Glutamatergic neuron (in vitro differentiated cells): ENCODE measurements around the gene EHD2. TPM values are rescaled to one million over a fixed set of nuclear protein-coding genes. Genes with fewer than 3 reads are reported as not detected.

Experiments used
- DNase-seq: peaks from one replicate; pipeline ENCODE4 v3.0.0; 2022
- H3K27ac Mint-ChIP-seq: one replicate; pipeline ENCODE4 v1.8.0; 2020; ENCODE audit warnings: mild to moderate bottlenecking, mixed read lengths, inconsistent platforms; ENCODE audit not compliant: unreplicated experiment
- H3K27me3 Mint-ChIP-seq: one replicate; pipeline ENCODE4 v1.8.0; 2020; ENCODE audit warnings: mild to moderate bottlenecking, moderate library complexity, mixed read lengths, inconsistent platforms; ENCODE audit not compliant: unreplicated experiment
- H3K36me3 Mint-ChIP-seq: one replicate; pipeline ENCODE4 v1.8.0; 2020; ENCODE audit warnings: mild to moderate bottlenecking, mixed read lengths, inconsistent platforms; ENCODE audit not compliant: unreplicated experiment
- H3K4me1 Mint-ChIP-seq: one replicate; pipeline ENCODE4 v1.8.0; 2020; ENCODE audit warnings: mild to moderate bottlenecking, low read depth, mixed read lengths, inconsistent platforms; ENCODE audit not compliant: unreplicated experiment
- H3K4me3 Mint-ChIP-seq: one replicate; pipeline ENCODE4 v1.8.0; 2020; ENCODE audit warnings: mild to moderate bottlenecking, mixed read lengths, inconsistent platforms; ENCODE audit not compliant: unreplicated experiment
- H3K9me3 Mint-ChIP-seq: one replicate; pipeline ENCODE4 v1.8.0; 2020; ENCODE audit warnings: mild to moderate bottlenecking, moderate library complexity, mixed read lengths, inconsistent platforms; ENCODE audit not compliant: unreplicated experiment
- CTCF ChIP-seq: fragments of 200-600 bp; sonication (generic); IDR thresholded peaks from one replicate; pipeline ENCODE4 v1.5.0; 2021; ENCODE audit not compliant: partially characterized antibody, unreplicated experiment
- total RNA-seq: library from RNA; stranded (reverse); fragmentation: NEBNext Ultra II Directional; extraction: Animal tissue kit (Norgen Biotek cat#: 25700); gene quantifications from one replicate; pipeline ENCODE4 v1.2.1, GENCODE V29; 2021; ENCODE audit not compliant: unreplicated experiment

Gene EHD2
- total RNA-seq, 1 donor from 2014 or later = 7.6 TPM

- H3K4me1 Mint-ChIP-seq = peaks cover 10% of the 10 kb centered on the region
- DNase-seq = no peak
- H3K27me3 Mint-ChIP-seq = peaks cover 1% of the 10 kb centered on the region
- TF ChIP-seq CTCF = no peak
- H3K9me3 Mint-ChIP-seq = peaks cover 3% of the 10 kb centered on the region
- H3K36me3 Mint-ChIP-seq = no peaks in the 10 kb centered on the region
- H3K27ac Mint-ChIP-seq = peak overlapping the region; percentile 55
- no peak overlapping the region for H3K4me3 Mint-ChIP-seq
Observed at GRCh38 chr19:47687906-47688305, 25.3 kb upstream of the EHD2 start.

- DNase-seq = no peak
- H3K4me3 Mint-ChIP-seq = no peak overlapping the region
- H3K36me3 Mint-ChIP-seq = no peaks in the 10 kb centered on the region
- H3K27ac Mint-ChIP-seq = no peak overlapping the region
- H3K9me3 Mint-ChIP-seq = peaks cover 3% of the 10 kb centered on the region
- peaks cover 6% of the 10 kb centered on the region for H3K4me1 Mint-ChIP-seq
- H3K27me3 Mint-ChIP-seq = peaks cover 11% of the 10 kb centered on the region
- no peak for TF ChIP-seq CTCF
Observed at GRCh38 chr19:47691090-47691489, 22.1 kb upstream of the EHD2 start.

DNA sequence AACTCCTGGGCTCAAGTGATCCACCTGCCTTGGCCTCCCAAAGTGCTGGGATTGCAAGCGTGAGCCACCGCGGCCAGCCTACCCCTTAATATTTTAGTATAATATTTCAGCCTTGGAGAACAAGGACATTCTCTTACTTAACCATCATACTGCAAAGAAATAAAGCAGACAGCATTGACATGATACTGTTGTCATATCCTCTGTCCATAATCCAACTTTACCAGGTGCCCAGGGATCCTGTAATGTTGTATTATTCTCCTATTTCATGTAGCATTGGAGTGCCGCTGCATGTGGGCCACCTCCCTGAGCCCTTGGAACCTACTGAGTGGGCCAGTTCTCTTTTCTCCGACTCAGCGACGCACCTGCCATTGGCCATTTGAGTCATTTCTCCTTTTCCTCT is 21.4 kb upstream of the EHD2 start:
- H3K4me3 Mint-ChIP-seq = no peak overlapping the region
- TF ChIP-seq CTCF = no peak
- no peak overlapping the region for H3K27ac Mint-ChIP-seq
- peaks cover 3% of the 10 kb centered on the region for H3K9me3 Mint-ChIP-seq
- H3K27me3 Mint-ChIP-seq = peaks cover 11% of the 10 kb centered on the region
- no peak for DNase-seq
- no peaks in the 10 kb centered on the region for H3K36me3 Mint-ChIP-seq
- peaks cover 6% of the 10 kb centered on the region for H3K4me1 Mint-ChIP-seq

- H3K27me3 Mint-ChIP-seq = peaks cover 11% of the 10 kb centered on the region
- no peak overlapping the region for H3K27ac Mint-ChIP-seq
- peaks cover 6% of the 10 kb centered on the region for H3K4me1 Mint-ChIP-seq
- DNase-seq = no peak
- H3K36me3 Mint-ChIP-seq = no peaks in the 10 kb centered on the region
- H3K4me3 Mint-ChIP-seq = no peak overlapping the region
- peaks cover 3% of the 10 kb centered on the region for H3K9me3 Mint-ChIP-seq
- TF ChIP-seq CTCF = no peak
Observed at GRCh38 chr19:47693489-47693888, 19.7 kb upstream of the EHD2 start.

GRCh38 chr19:47693903-47694302 is 19.3 kb upstream of the EHD2 start:
- H3K36me3 Mint-ChIP-seq = no peaks in the 10 kb centered on the region

More at GRCh38 chr19:47693903-47694302, 19.3 kb upstream of the EHD2 start:
- TF ChIP-seq CTCF = no peak
- Mint-ChIP-seq H3K4me3 (no peak overlapping the region), H3K4me1 (peaks cover 6% of the 10 kb centered on the region), H3K9me3 (peaks cover 3% of the 10 kb centered on the region), H3K27me3 (peaks cover 11% of the 10 kb centered on the region), H3K27ac (no peak overlapping the region)
- no peak for DNase-seq
